Measurements from ENCODE around the gene SYCE3.

DNA sequence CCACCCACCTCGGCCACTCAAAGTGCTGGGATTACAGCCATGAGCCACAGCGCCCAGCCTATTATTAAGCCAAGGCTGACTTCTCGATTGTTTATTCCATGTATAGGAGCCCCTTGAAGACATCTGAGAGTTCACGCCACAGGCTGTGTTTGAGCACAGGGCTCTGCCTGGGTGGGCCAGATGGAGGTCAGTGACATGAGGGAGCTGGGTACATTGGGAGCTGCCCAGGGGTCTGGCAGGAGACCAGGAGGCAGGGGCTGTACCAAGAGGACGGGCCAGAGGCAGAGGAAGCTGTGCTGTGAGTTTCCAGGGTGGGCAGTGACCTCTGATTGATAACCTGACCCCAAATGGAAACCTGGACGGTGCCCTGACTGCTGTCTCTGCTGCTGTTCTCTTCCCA lies 60.6 kb downstream of the SYCE3 start:
- TF ChIP-seq, protein P1, sequence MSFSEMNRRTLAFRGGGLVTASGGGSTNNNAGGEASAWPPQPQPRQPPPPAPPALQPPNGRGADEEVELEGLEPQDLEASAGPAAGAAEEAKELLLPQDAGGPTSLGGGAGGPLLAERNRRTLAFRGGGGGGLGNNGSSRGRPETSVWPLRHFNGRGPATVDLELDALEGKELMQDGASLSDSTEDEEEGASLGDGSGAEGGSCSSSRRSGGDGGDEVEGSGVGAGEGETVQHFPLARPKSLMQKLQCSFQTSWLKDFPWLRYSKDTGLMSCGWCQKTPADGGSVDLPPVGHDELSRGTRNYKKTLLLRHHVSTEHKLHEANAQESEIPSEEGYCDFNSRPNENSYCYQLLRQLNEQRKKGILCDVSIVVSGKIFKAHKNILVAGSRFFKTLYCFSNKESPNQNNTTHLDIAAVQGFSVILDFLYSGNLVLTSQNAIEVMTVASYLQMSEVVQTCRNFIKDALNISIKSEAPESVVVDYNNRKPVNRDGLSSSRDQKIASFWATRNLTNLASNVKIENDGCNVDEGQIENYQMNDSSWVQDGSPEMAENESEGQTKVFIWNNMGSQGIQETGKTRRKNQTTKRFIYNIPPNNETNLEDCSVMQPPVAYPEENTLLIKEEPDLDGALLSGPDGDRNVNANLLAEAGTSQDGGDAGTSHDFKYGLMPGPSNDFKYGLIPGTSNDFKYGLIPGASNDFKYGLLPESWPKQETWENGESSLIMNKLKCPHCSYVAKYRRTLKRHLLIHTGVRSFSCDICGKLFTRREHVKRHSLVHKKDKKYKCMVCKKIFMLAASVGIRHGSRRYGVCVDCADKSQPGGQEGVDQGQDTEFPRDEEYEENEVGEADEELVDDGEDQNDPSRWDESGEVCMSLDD (tag by site-specific recombination; IDR thresholded peaks at IDR 0.05), result no peak
- TF ChIP-seq, protein P2, sequence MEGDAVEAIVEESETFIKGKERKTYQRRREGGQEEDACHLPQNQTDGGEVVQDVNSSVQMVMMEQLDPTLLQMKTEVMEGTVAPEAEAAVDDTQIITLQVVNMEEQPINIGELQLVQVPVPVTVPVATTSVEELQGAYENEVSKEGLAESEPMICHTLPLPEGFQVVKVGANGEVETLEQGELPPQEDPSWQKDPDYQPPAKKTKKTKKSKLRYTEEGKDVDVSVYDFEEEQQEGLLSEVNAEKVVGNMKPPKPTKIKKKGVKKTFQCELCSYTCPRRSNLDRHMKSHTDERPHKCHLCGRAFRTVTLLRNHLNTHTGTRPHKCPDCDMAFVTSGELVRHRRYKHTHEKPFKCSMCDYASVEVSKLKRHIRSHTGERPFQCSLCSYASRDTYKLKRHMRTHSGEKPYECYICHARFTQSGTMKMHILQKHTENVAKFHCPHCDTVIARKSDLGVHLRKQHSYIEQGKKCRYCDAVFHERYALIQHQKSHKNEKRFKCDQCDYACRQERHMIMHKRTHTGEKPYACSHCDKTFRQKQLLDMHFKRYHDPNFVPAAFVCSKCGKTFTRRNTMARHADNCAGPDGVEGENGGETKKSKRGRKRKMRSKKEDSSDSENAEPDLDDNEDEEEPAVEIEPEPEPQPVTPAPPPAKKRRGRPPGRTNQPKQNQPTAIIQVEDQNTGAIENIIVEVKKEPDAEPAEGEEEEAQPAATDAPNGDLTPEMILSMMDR (tag by site-specific recombination; IDR thresholded peaks at IDR 0.05), result no peak
- TF ChIP-seq ZNF18 (tag by site-specific recombination; IDR thresholded peaks at IDR 0.05) (no peak), REST (tag by site-specific recombination; IDR thresholded peaks at IDR 0.05) (no peak), GLI2 (tag by site-specific recombination; IDR thresholded peaks at IDR 0.05; ENCODE audit: borderline replicate concordance, low read depth) (no peak), ZNF335 (tag by site-specific recombination; conservative IDR thresholded peaks at IDR 0.05) (no peak), ZNF398 (tag by site-specific recombination; IDR thresholded peaks at IDR 0.05) (no peak), PRDM2 (tag by site-specific recombination; IDR thresholded peaks at IDR 0.05; ENCODE audit: borderline replicate concordance) (no peak), ZNF174 (tag by site-specific recombination; IDR thresholded peaks at IDR 0.05) (no peak), ZNF785 (tag by site-specific recombination; IDR thresholded peaks at IDR 0.05) (no peak), ZNF639 (tag by site-specific recombination; IDR thresholded peaks at IDR 0.05) (no peak), ATF2 (tag by site-specific recombination; IDR thresholded peaks at IDR 0.05; ENCODE audit: low read depth) (no peak)
- TF ChIP-seq, protein P3, sequence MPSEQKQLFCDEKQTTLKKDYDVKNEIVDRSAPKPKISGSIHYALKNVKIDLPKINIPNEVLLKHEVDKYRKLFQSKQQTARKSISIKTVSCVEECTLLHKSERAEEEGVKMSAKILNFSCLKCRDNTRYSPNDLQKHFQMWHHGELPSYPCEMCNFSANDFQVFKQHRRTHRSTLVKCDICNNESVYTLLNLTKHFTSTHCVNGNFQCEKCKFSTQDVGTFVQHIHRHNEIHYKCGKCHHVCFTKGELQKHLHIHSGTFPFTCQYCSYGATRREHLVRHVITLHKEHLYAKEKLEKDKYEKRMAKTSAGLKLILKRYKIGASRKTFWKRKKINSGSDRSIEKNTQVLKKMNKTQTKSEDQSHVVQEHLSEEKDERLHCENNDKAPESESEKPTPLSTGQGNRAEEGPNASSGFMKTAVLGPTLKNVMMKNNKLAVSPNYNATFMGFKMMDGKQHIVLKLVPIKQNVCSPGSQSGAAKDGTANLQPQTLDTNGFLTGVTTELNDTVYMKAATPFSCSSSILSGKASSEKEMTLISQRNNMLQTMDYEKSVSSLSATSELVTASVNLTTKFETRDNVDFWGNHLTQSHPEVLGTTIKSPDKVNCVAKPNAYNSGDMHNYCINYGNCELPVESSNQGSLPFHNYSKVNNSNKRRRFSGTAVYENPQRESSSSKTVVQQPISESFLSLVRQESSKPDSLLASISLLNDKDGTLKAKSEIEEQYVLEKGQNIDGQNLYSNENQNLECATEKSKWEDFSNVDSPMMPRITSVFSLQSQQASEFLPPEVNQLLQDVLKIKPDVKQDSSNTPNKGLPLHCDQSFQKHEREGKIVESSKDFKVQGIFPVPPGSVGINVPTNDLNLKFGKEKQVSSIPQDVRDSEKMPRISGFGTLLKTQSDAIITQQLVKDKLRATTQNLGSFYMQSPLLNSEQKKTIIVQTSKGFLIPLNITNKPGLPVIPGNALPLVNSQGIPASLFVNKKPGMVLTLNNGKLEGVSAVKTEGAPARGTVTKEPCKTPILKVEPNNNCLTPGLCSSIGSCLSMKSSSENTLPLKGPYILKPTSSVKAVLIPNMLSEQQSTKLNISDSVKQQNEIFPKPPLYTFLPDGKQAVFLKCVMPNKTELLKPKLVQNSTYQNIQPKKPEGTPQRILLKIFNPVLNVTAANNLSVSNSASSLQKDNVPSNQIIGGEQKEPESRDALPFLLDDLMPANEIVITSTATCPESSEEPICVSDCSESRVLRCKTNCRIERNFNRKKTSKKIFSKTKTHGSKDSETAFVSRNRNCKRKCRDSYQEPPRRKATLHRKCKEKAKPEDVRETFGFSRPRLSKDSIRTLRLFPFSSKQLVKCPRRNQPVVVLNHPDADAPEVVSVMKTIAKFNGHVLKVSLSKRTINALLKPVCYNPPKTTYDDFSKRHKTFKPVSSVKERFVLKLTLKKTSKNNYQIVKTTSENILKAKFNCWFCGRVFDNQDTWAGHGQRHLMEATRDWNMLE (tag by site-specific recombination; conservative IDR thresholded peaks at IDR 0.05; ENCODE audit: low read depth), result no peak
